PFSK-1 (cell line): Measurements from ENCODE around the gene EEF1E1. TPM values are rescaled to one million over a fixed set of nuclear protein-coding genes. Genes with fewer than 3 reads are reported as not detected.

Experiments
- FOXP2 ChIP-seq: optimal IDR thresholded peaks from 2 replicates; pipeline ENCODE3; 2011; ENCODE audit warnings: borderline replicate concordance, control low read depth, inconsistent platforms; ENCODE audit not compliant: insufficient read depth; ENCODE audit errors: extremely low read length, extremely low read depth
- POLR2AphosphoS5 ChIP-seq: IDR thresholded peaks from 2 replicates; pipeline ENCODE4 v1.6.1; 2012; ENCODE audit warnings: low read depth, mild to moderate bottlenecking, control low read depth, low read length, moderate library complexity
- REST ChIP-seq, 2 experiments: IDR thresholded peaks; 2 replicates each; pipeline versions ENCODE4 v1.6.1 to v1.8.0; 2011 to 2012; ENCODE audit warnings: low read depth in 2 of 2, low read length in 2 of 2, control low read depth in 1 of 2, inconsistent platforms in 1 of 2, mild to moderate bottlenecking in 1 of 2, moderate library complexity in 1 of 2; ENCODE audit not compliant: insufficient read depth in 1 of 2
- SIN3A ChIP-seq: IDR thresholded peaks from 2 replicates; pipeline ENCODE4 v1.6.1; 2012; ENCODE audit warnings: mild to moderate bottlenecking, low read length, moderate library complexity, borderline replicate concordance; ENCODE audit not compliant: insufficient read depth
- TAF1 ChIP-seq: IDR thresholded peaks from 2 replicates; pipeline ENCODE4 v1.6.1; 2012; ENCODE audit warnings: low read length, control low read depth, borderline replicate concordance; ENCODE audit not compliant: insufficient read depth
- polyA plus RNA-seq: library from polyadenylated mRNA; unstranded; fragments of >200 nt; gene quantifications from one replicate; pipeline ENCODE4 v1.2.1, GENCODE V29; 2012; ENCODE audit warnings: low read depth, missing spikeins; ENCODE audit not compliant: insufficient read length

Gene EEF1E1
- 50.9 TPM for polyA plus RNA-seq

DNA sequence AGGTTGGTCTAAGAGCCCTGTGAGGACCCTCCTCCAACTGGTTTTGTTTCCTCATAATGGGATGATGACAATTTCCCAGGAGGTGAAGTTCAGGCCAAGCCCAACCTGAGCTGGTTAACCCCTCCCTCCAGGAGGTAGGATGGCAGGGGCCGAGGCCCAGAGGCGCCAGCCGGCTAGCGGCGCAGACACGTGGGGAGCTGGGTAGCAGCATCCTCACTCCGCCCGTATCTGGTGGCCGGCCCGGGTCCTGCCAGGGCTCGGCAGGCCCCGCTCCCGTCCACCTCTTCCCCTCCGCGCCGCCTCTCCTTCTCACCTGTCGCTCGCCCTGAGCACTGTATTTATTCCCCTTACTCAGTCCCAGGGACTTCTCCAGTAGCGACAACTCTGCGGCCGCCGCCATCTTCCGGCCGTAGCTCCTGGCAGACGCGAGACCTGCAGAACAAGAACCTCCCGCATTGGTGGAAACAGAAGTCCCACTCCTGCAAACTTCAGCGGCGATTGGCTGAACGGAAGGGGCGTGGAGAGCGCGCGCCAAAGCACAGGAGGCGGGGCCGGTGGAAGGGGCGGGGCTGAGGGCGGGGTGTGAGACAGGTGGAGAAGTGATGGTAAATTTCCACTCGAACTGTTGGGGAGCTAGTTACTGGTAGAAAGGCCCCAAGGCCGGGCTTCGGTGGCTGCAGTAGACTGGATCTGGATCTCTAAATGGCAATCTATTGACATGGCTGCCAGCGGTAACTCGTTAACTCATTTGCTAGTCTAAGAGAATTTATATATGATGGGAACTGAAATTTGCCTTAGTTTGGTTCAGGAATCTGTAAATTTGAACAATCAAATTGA lies at the start of gene EEF1E1:
Gene EEF1E1, minus strand, starts transcription at position 427 of the 837 bp plus-strand sequence. Its CDS starts 27 bp downstream, at position 400.
- TF ChIP-seq POLR2AphosphoS5 (peak; percentile 86), SIN3A (no peak; the same call in 1 of the 2 replicates), TAF1 (peak; percentile 93), FOXP2 (no peak)

DNA sequence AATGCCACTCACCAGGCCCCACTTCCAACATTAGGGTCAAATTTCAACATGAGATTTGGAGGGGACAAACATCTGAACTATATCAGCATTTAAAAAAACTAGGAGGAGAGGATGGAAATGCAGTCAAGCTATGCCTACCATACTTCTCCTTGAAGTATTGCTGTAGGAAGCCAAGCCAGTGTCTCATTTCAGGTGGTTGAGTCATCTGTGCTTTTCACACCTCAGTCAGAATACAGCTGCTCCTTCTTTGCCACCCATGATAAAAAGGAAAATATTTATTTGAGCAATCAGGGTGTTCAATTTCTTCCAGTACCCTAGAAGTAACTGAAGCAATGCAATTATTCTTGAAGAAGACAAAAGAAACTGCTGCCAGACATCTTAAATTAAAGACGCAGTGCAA lies 47.0 kb upstream of the EEF1E1 start:
- no peak for TF ChIP-seq TAF1
- TF ChIP-seq FOXP2: no peak
- no peak for TF ChIP-seq POLR2AphosphoS5
- TF ChIP-seq REST (IDR thresholded peaks at IDR 0.05; ENCODE audit: insufficient read depth in 1 of 2, low read depth in 2 of 2, low read length in 2 of 2): no peak
- TF ChIP-seq SIN3A: no peak

GRCh38 chr6:8143945-8144344 lies 41.6 kb upstream of the EEF1E1 start:
- no peak for TF ChIP-seq REST (IDR thresholded peaks at IDR 0.05; ENCODE audit: insufficient read depth in 1 of 2, low read depth in 2 of 2, low read length in 2 of 2)
- TF ChIP-seq TAF1: no peak
- TF ChIP-seq POLR2AphosphoS5: no peak
- no peak for TF ChIP-seq FOXP2
- TF ChIP-seq SIN3A: no peak

DNA sequence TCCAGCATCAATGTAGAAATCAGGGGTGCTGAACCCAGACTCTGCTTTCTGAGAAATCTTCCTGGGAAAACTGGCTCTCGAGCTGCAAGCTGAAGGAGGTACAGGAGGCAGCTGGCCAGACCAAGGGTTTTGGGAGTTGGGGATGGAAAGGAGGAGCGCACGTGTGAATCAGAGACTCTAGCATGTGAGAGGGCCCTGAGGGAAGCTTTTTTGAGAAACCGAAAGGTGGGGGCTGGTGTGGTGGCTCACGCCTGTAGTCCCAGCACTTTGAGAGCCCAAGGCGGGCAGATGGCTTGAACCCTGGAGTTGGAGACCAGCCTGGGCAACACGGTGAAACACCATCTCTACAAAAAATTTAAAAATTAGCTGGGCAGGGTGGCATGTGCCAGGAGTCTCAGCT lies 37.1 kb upstream of the EEF1E1 start:
- no peak for TF ChIP-seq SIN3A
- no peak for TF ChIP-seq FOXP2
- TF ChIP-seq POLR2AphosphoS5: no peak

GRCh38 chr6:8137529-8137939 lies 35.2 kb upstream of the EEF1E1 start:
- TF ChIP-seq POLR2AphosphoS5: no peak
- TF ChIP-seq FOXP2: no peak
- TF ChIP-seq REST (IDR thresholded peaks at IDR 0.05; ENCODE audit: insufficient read depth in 1 of 2, low read depth in 2 of 2, low read length in 2 of 2): no peak
- TF ChIP-seq TAF1: no peak
- TF ChIP-seq SIN3A: no peak

GRCh38 chr6:8135276-8135675 lies 32.9 kb upstream of the EEF1E1 start:
- TF ChIP-seq TAF1 (no peak), REST (IDR thresholded peaks at IDR 0.05; ENCODE audit: insufficient read depth in 1 of 2, low read depth in 2 of 2, low read length in 2 of 2) (no peak), FOXP2 (no peak), SIN3A (no peak), POLR2AphosphoS5 (no peak)
